Heart right ventricle (tissue), 16 donors: ENCODE results near the gene ZNF385D. TPM values are rescaled to one million over a fixed set of nuclear protein-coding genes. Genes with fewer than 3 reads are reported as not detected.

ENCODE experiments used
- ATAC-seq, 8 donors: fragments of 200-7000 bp; cut with Tn5 transposase; one replicate each; pipeline ENCODE4 v1.9.1; 2020; ENCODE audit warnings: mild to moderate bottlenecking in 8 of 8, moderate library complexity in 8 of 8, moderate number of reproducible peaks in 1 of 8
- DNase-seq, 2 donors: peaks; one replicate each; pipeline ENCODE4 v3.0.0-alpha.2; 2020
- H3K27ac ChIP-seq, 10 donors: fragments of 200-600 bp; sonication (generic) in 2 of 10; one replicate each; pipeline versions ENCODE4 v1.5.0 to v1.8.0; 2020 to 2022; ENCODE audit warnings: mild to moderate bottlenecking in 3 of 10
- H3K27me3 ChIP-seq, 7 donors: fragments of 200-600 bp; one replicate each; pipeline ENCODE4 v1.8.0; 2021 to 2022; ENCODE audit warnings: mild to moderate bottlenecking in 2 of 7
- H3K36me3 ChIP-seq, 9 donors: fragments of 200-600 bp; sonication (generic) in 1 of 9; one replicate each; pipeline versions ENCODE4 v1.5.0 to v1.8.0; 2020 to 2022; ENCODE audit warnings: mild to moderate bottlenecking in 2 of 9
- H3K4me1 ChIP-seq, 9 donors: fragments of 200-600 bp; sonication (generic) in 1 of 9; one replicate each; pipeline versions ENCODE4 v1.5.0 to v1.8.0; 2020 to 2022; ENCODE audit warnings: mild to moderate bottlenecking in 4 of 9
- H3K4me3 ChIP-seq, 10 donors: fragments of 200-600 bp; sonication (generic) in 2 of 10; one replicate each; pipeline versions ENCODE4 v1.5.0 to v1.8.0; 2020 to 2022; ENCODE audit warnings: mild to moderate bottlenecking in 7 of 10, moderate library complexity in 2 of 10
- H3K9me3 ChIP-seq, 11 donors: fragments of 200-600 bp in 10 of 11; sonication (generic) in 2 of 11; one replicate each; pipeline versions ENCODE4 v1.5.0 to v1.8.0; 2013 to 2022; ENCODE audit warnings: mild to moderate bottlenecking in 2 of 11, control low read depth in 1 of 11, moderate library complexity in 1 of 11
- CTCF ChIP-seq, 9 donors: fragments of 200-600 bp; sonication (generic) in 2 of 9; IDR thresholded peaks; one replicate each; pipeline versions ENCODE4 v1.5.0 to v1.8.0; 2021 to 2022; ENCODE audit warnings: antibody characterized with exemption in 9 of 9, mild to moderate bottlenecking in 5 of 9, moderate library complexity in 1 of 9
- WGBS, 2 donors: extraction: QIAGEN DNeasy Blood & Tissue Kit; methylation state at CpG; one replicate each; pipeline ENCODE4 v1.1.7; 2013; ENCODE audit warnings: inconsistent platforms in 1 of 2; 5-methylcytosine and 5-hydroxymethylcytosine counted together
- intact Hi-C, 10 donors: fragments of 100-400 bp; cut with DNase I; formaldehyde crosslinking; loops; one replicate each; pipeline versions ENCODE4 v1.11.1 to v1.14.2; 2022
- polyA plus RNA-seq, 2 donors: library from polyadenylated mRNA; stranded (reverse); fragments of 200-250 nt; gene quantifications; one replicate each; pipeline ENCODE4 v1.2.3, GENCODE V29; 2013
- total RNA-seq, 10 donors: library from RNA; stranded (reverse); fragmentation: NEBNext Ultra II Directional in 3 of 10; extraction: Animal tissue kit (Norgen Biotek cat#: 25700) in 3 of 10; gene quantifications; one replicate each; pipeline versions ENCODE4 v1.2.1 to v1.2.4, GENCODE V29; 2021 to 2023
- donor health status: Arrhythmogenic right ventricular cardiomyopathy.
- donor health status: ischemic (EF 13 %, LVEDD 7.1; RV severe dilation, severe dysfunction).
- donor health status: healthy with polysubstance abuse.
- donor health status: DM: no; HTN: yes; CAD: no.
- donor health status: DM: no; HTN: no; CAD: no.
- donor health status: ischemic (EF 25% LVEDD 6.9; RV normal size, moderate dysfunction).
- donor health status: ischemic (EF 25% LVEDD 5.7; RV mildly dilated, moderate dysfunction).
- donor health status: healthy.
- donor health status: DM: yes; HTN: yes; CAD: no.
- donor health status: Ischemic cardiomyopathy.
- donor health status: ischemic (EF 35%, LVEDD 5.7; RV mildly dilated, moderate dysfunction).
- donor health status: nonischemic (EF 11% LVEDD 7.7; RV severe dilation, severe dysfunction).
- donor health status: DM: yes; HTN: yes; CAD: no.
- donor health status: PGD.
- donor health status: ischemic (EF 29% LVEDD 5.4; RV normal size, mild dysfunction).
- donor health status: nonischemic (EF 23%, LVEDD 6.1; RV moderate dilation, normal function).

Gene ZNF385D
- total and polyA plus RNA-seq, 12 donors, result 3.0 to 24.9 (median 7.2) TPM

GRCh38 chr3:21414506-21414905 lies 336.5 kb downstream of the ZNF385D start:
- H3K4me1 ChIP-seq, result peaks cover 0 to 5% (median 0%) of the 10 kb centered on the region in 9 donors
- no peak for ATAC-seq
- H3K27ac ChIP-seq, result no peak overlapping the region
- no peaks in the 10 kb centered on the region for H3K9me3 ChIP-seq
- no peak for TF ChIP-seq CTCF (IDR thresholded peaks at IDR 0.05)
- no peak for DNase-seq
- intact Hi-C loops, result no loop called here
- no peaks in the 10 kb centered on the region for H3K27me3 ChIP-seq
- H3K36me3 ChIP-seq, result no peaks in the 10 kb centered on the region
- 78 to 90% methylated on average over 4 of the region's 4 CpGs for WGBS, 2 donors
- H3K4me3 ChIP-seq, result no peak overlapping the region

DNA sequence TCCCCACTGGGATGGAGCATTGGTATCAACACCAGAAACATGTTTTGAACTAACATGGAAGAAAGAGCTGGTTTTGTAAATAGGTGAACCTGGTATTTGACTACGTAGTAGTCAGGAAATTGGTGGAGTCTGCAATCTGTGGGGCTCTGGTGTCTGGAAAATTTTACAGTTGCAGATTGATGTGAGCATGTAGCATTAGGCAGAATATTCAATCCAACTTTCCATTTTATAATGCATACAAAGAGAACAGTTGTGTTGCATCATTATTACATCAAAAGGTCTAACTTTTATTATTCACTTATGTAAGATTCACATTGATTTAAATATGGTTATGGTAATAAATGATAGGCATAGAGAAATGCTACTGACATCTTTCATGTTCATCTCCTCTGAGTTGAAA lies 340.0 kb downstream of the ZNF385D start:
- H3K27me3 ChIP-seq, result no peaks in the 10 kb centered on the region
- H3K27ac ChIP-seq, result no peak overlapping the region
- WGBS, 2 donors, result 82 to 85% methylated on average over 1 of the region's 1 CpG
- no peak overlapping the region for H3K4me3 ChIP-seq
- no peaks in the 10 kb centered on the region for H3K4me1 ChIP-seq
- no peak for TF ChIP-seq CTCF (IDR thresholded peaks at IDR 0.05)
- H3K36me3 ChIP-seq, result no peaks in the 10 kb centered on the region
- peaks cover 0 to 7% (median 0%) of the 10 kb centered on the region in 11 donors for H3K9me3 ChIP-seq
- ATAC-seq (no peak), DNase-seq (no peak)
- intact Hi-C loops, result no loop called here

DNA sequence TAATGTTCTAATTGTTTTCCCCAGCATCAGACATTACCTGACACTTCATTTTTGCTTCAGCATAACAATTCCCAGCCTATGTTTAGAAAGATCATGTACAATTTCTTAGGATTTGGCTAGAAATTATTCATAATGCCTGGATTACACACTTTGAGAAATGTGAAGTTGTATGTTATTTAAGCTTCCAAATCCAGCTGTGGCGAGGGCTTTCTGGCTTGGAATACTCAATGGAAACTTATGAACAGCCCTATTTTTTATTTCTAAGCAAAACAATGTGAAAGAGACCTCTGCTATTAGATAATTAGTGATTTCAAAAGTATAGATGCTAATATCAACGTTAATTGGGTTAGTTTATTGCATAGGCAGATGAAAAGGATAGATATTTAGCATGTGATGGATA lies 341.6 kb downstream of the ZNF385D start:
- intact Hi-C loops, result no loop called here
- DNase-seq (no peak), ATAC-seq (no peak)
- H3K36me3 ChIP-seq, result no peaks in the 10 kb centered on the region
- TF ChIP-seq CTCF (IDR thresholded peaks at IDR 0.05), result no peak
- no peak overlapping the region for H3K4me3 ChIP-seq
- no peak overlapping the region for H3K27ac ChIP-seq
- no peaks in the 10 kb centered on the region for H3K27me3 ChIP-seq
- no peaks in the 10 kb centered on the region for H3K4me1 ChIP-seq
- WGBS, 2 donors, result 72 to 76% methylated on average over 2 of the region's 2 CpGs
- peaks cover 0 to 22% (median 1%) of the 10 kb centered on the region in 11 donors for H3K9me3 ChIP-seq

GRCh38 chr3:21407743-21408142 lies 343.3 kb downstream of the ZNF385D start:
- H3K36me3 ChIP-seq, result no peaks in the 10 kb centered on the region
- no peak overlapping the region for H3K4me3 ChIP-seq
- peaks cover 0 to 38% (median 3%) of the 10 kb centered on the region in 11 donors for H3K9me3 ChIP-seq
- 47 to 50% methylated on average over 1 of the region's 1 CpG for WGBS, 2 donors
- intact Hi-C loops, result no loop called here
- TF ChIP-seq CTCF (IDR thresholded peaks at IDR 0.05), result no peak
- H3K4me1 ChIP-seq, result no peaks in the 10 kb centered on the region
- H3K27me3 ChIP-seq, result no peaks in the 10 kb centered on the region
- no peak for ATAC-seq
- H3K27ac ChIP-seq, result no peak overlapping the region
- no peak for DNase-seq
